ENCODE measurements around the gene KEAP1. TPM values are rescaled to one million over a fixed set of nuclear protein-coding genes. Genes with fewer than 3 reads are reported as not detected.

Gene KEAP1
- total RNA-seq: 38.5 TPM

GRCh38 chr19:10503002-10503789 is at the start of gene KEAP1:
Gene KEAP1, minus strand, starts transcription at chr19:10503356. Its CDS starts 3,323 bp downstream, at chr19:10500033.

GRCh38 chr19:10543420-10544241 is 40.5 kb upstream of the KEAP1 start, which contains the start of gene ATG4D:
Gene ATG4D, plus strand, starts transcription at chr19:10543904. Its CDS starts 187 bp downstream, at chr19:10544091.

GRCh38 chr19:10517361-10517759 is 14.2 kb upstream of the KEAP1 start, which contains the start of gene S1PR5:
Gene S1PR5, minus strand, starts transcription at chr19:10517447. Its CDS starts 2,436 bp downstream, at chr19:10515011.

Small RNA genes lying within 50 kb of the gene (small RNA-seq; reads per million reads assigned to genes)
- gene MIR1238 (ENCODE audit: low replicate concordance) (not detected), gene RNU7-140P (ENCODE audit: low replicate concordance) (not detected)

Other genes with a start within 250 kb of the KEAP1 start
- gene ICAM1, start 232.2 kb downstream of the KEAP1 start, total RNA-seq: 1.3 TPM
- not detected for gene ICAM4, start 216.4 kb downstream of the KEAP1 start, total RNA-seq
- gene ICAM5, start 213.4 kb downstream of the KEAP1 start, total RNA-seq: 4.1 TPM
- 5.9 TPM for gene ZGLP1, start 193.5 kb downstream of the KEAP1 start, total RNA-seq
- gene FDX2, start 187.3 kb downstream of the KEAP1 start, total RNA-seq: 18.2 TPM
- 5.9 TPM for gene RAVER1, start 169.8 kb downstream of the KEAP1 start, total RNA-seq
- gene ICAM3, start 163.7 kb downstream of the KEAP1 start, total RNA-seq: 0.63 TPM
- gene TYK2, start 122.8 kb downstream of the KEAP1 start, total RNA-seq: 67.6 TPM
- gene CDC37, start 99.8 kb downstream of the KEAP1 start, total RNA-seq: 52.6 TPM
- 7.8 TPM for gene PDE4A, start 82.8 kb downstream of the KEAP1 start, total RNA-seq
- not detected for gene S1PR5, start 14.1 kb upstream of the KEAP1 start, total RNA-seq
- gene ATG4D, start 40.5 kb upstream of the KEAP1 start, total RNA-seq: 14.7 TPM
- 4.7 TPM for gene KRI1, start 62.7 kb upstream of the KEAP1 start, total RNA-seq
- gene CDKN2D, start 65.6 kb upstream of the KEAP1 start, total RNA-seq: 72.6 TPM
- gene AP1M2, start 84.0 kb upstream of the KEAP1 start, total RNA-seq: not detected
- gene SLC44A2, start 122.2 kb upstream of the KEAP1 start, total RNA-seq: 31.9 TPM
- 277 TPM for gene ILF3, start 151.0 kb upstream of the KEAP1 start, total RNA-seq
- gene QTRT1, start 198.1 kb upstream of the KEAP1 start, total RNA-seq: 50.1 TPM
- gene DNM2, start 214.7 kb upstream of the KEAP1 start, total RNA-seq: 94.8 TPM